K562 (cell line): Measurements from ENCODE around the gene NUP62. TPM values are rescaled to one million over a fixed set of nuclear protein-coding genes. Genes with fewer than 3 reads are reported as not detected.
A peak's percentile ranks its signal among the peaks of the same experiment; 100 is the strongest.

Source experiments
- CREB1 ChIP-seq, 2 experiments: sonication (generic) in 1 of 2; formaldehyde crosslinking in 1 of 2; IDR thresholded peaks; 2 replicates each; pipeline versions ENCODE4 v1.6.1 to v1.8.0; 2012 to 2022; ENCODE audit warnings: inconsistent platforms in 1 of 2, mild to moderate bottlenecking in 1 of 2, missing genetic modification reagents in 1 of 2, moderate library complexity in 1 of 2
- DNMT1 ChIP-seq: fragments of 450-650 bp; IDR thresholded peaks from 2 replicates; pipeline ENCODE4 v1.6.1; 2016; ENCODE audit warnings: antibody characterized with exemption, mild to moderate bottlenecking
- ETS2 ChIP-seq: IDR thresholded peaks from 2 replicates; pipeline ENCODE4 v1.6.1; 2016; ENCODE audit warnings: borderline replicate concordance, missing genetic modification characterization, mild to moderate bottlenecking, moderate library complexity, missing compliant biosample characterization; ENCODE audit not compliant: poor library complexity, severe bottlenecking
- GTF2B ChIP-seq: IDR thresholded peaks from 2 replicates; pipeline ENCODE4 v1.6.1; 2011; ENCODE audit not compliant: insufficient read length; ENCODE audit errors: extremely low read depth
- HDAC1 ChIP-seq, 2 experiments: fragments of 450-650 bp; IDR thresholded peaks; 2 replicates each; pipeline ENCODE4 v1.6.1; 2016 to 2017; ENCODE audit warnings: inconsistent platforms in 1 of 2, mild to moderate bottlenecking in 1 of 2, moderate library complexity in 1 of 2
- HDAC6 ChIP-seq: IDR thresholded peaks from 2 replicates; pipeline ENCODE4 v1.6.1; 2012; ENCODE audit warnings: low read depth, mild to moderate bottlenecking, control low read depth, inconsistent platforms, low read length, moderate library complexity
- LARP7 ChIP-seq: fragments of 450-650 bp; IDR thresholded peaks from 2 replicates; pipeline ENCODE4 v1.6.1; 2016
- MECOM ChIP-seq: fragments of 250-450 bp; sonication (Bioruptor Pico); IDR thresholded peaks from 2 replicates; pipeline ENCODE4 v1.8.0; 2022; ENCODE audit warnings: inconsistent platforms
- NR2F6 ChIP-seq: fragments of 450-650 bp; formaldehyde crosslinking; IDR thresholded peaks from 2 replicates; pipeline ENCODE4 v1.4.0; 2020; ENCODE audit warnings: mild to moderate bottlenecking
- PTBP1 ChIP-seq: fragments of 200-400 bp; formaldehyde crosslinking; IDR thresholded peaks from 2 replicates; pipeline ENCODE4 v1.6.1; 2017; ENCODE audit warnings: low read depth, low read length
- PTRF ChIP-seq: fragments of 450-650 bp; IDR thresholded peaks from 2 replicates; pipeline ENCODE4 v1.6.1; 2016; ENCODE audit warnings: mild to moderate bottlenecking, missing genetic modification characterization, missing compliant biosample characterization
- SMARCB1 ChIP-seq: IDR thresholded peaks from 2 replicates; pipeline ENCODE4 v1.6.1; 2011; ENCODE audit warnings: improper control_type of control experiment, low read depth; ENCODE audit not compliant: insufficient read length
- SRSF9 ChIP-seq: fragments of 200-400 bp; formaldehyde crosslinking; IDR thresholded peaks from 2 replicates; pipeline ENCODE4 v1.6.1; 2017; ENCODE audit warnings: low read depth, low read length, borderline replicate concordance
- STAT5B ChIP-seq: fragments of 250-450 bp; sonication (Bioruptor Pico); IDR thresholded peaks from 2 replicates; pipeline ENCODE4 v1.8.0; 2021; ENCODE audit warnings: mild to moderate bottlenecking, inconsistent platforms
- TFAM ChIP-seq: fragments of 250-450 bp; sonication (Bioruptor Pico); conservative IDR thresholded peaks from 2 replicates; pipeline ENCODE4 v1.5.0; 2021; ENCODE audit warnings: mild to moderate bottlenecking, moderate library complexity
- ZKSCAN3 ChIP-seq: fragments of 250-450 bp; sonication (Bioruptor Pico); IDR thresholded peaks from 2 replicates; pipeline ENCODE4 v1.4.0; 2020
- ZNF431 ChIP-seq: sonication (generic); formaldehyde crosslinking; IDR thresholded peaks from 2 replicates; pipeline ENCODE4 v1.8.0; 2022; ENCODE audit warnings: mild to moderate bottlenecking, missing genetic modification reagents
- ZNF740 ChIP-seq, 3 experiments: fragments of 200-800 bp in 1 of 3; sonication (Bioruptor generic) in 1 of 3; sonication (generic) in 1 of 3; formaldehyde crosslinking in 1 of 3; IDR thresholded peaks; 2 replicates each; pipeline versions ENCODE4 v1.6.1 to v1.8.0; 2016 to 2022; ENCODE audit warnings: mild to moderate bottlenecking in 2 of 3, missing compliant biosample characterization in 2 of 3, missing genetic modification characterization in 2 of 3, missing genetic modification reagents in 1 of 3
- polyA plus RNA-seq, 8 experiments: library from polyadenylated mRNA; depleted of rRNA in 4 of 8; stranded (reverse) in 5 of 8; unstranded in 3 of 8; fragments of >200 nt; fragmentation: Nextera tagmentation in 2 of 8; fragmentation: Illumina TruSeq in 1 of 8; extraction: Ambion mirVana in 2 of 8; extraction: Trizol in 1 of 8; gene quantifications; 2 replicates each; pipeline versions ENCODE4 v1.2.1 to v1.2.3, GENCODE V29; 2011 to 2014; ENCODE audit warnings: inconsistent platforms in 1 of 8, missing spikeins in 1 of 8
- total RNA-seq, 7 experiments: library from RNA; depleted of rRNA in 6 of 7; stranded (reverse); fragments of >200 nt in 6 of 7; fragmentation: Illumina TruSeq in 2 of 7; extraction: Trizol in 2 of 7; gene quantifications; 2 replicates each; pipeline versions ENCODE4 v1.2.1 to v1.2.3, GENCODE V29; 2011 to 2021; ENCODE audit warnings: low replicate concordance in 1 of 7
- TF ChIP-seq, protein P1 (sequence below), 3 experiments: fragments of 200-800 bp in 1 of 3; fragments of 250-450 bp in 1 of 3; fragments of 450-650 bp in 1 of 3; sonication (Bioruptor Pico) in 1 of 3; sonication (Bioruptor generic) in 1 of 3; formaldehyde crosslinking in 1 of 3; IDR thresholded peaks; 2 replicates each; pipeline versions ENCODE4 v1.6.1 to v1.8.0; 2016 to 2022; ENCODE audit warnings: mild to moderate bottlenecking in 2 of 3, missing genetic modification characterization in 2 of 3, missing compliant biosample characterization in 1 of 3, moderate library complexity in 1 of 3
- TF ChIP-seq, protein P2 (sequence below): fragments of 250-450 bp; sonication (Bioruptor Pico); IDR thresholded peaks from 2 replicates; pipeline ENCODE4 v1.5.1; 2021; ENCODE audit warnings: mild to moderate bottlenecking

Gene NUP62
- total and polyA plus RNA-seq, 9 of the 15 experiments (the other 6 are each of a cell fraction or from before 2014, with no cell fraction given) = 16.9 to 109 (median 66.0) TPM

- TF ChIP-seq, protein P1, sequence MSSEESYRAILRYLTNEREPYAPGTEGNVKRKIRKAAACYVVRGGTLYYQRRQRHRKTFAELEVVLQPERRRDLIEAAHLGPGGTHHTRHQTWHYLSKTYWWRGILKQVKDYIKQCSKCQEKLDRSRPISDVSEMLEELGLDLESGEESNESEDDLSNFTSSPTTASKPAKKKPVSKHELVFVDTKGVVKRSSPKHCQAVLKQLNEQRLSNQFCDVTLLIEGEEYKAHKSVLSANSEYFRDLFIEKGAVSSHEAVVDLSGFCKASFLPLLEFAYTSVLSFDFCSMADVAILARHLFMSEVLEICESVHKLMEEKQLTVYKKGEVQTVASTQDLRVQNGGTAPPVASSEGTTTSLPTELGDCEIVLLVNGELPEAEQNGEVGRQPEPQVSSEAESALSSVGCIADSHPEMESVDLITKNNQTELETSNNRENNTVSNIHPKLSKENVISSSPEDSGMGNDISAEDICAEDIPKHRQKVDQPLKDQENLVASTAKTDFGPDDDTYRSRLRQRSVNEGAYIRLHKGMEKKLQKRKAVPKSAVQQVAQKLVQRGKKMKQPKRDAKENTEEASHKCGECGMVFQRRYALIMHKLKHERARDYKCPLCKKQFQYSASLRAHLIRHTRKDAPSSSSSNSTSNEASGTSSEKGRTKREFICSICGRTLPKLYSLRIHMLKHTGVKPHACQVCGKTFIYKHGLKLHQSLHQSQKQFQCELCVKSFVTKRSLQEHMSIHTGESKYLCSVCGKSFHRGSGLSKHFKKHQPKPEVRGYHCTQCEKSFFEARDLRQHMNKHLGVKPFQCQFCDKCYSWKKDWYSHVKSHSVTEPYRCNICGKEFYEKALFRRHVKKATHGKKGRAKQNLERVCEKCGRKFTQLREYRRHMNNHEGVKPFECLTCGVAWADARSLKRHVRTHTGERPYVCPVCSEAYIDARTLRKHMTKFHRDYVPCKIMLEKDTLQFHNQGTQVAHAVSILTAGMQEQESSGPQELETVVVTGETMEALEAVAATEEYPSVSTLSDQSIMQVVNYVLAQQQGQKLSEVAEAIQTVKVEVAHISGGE (CRISPR knock-in tag; IDR thresholded peaks at IDR 0.05) = peak in 1 of 3 experiments; percentile 44; a peak in 1 of 6 replicates
- TF ChIP-seq NR2F6 (CRISPR knock-in tag) (no peak), HDAC1 (IDR thresholded peaks at IDR 0.05) (no peak), DNMT1 (no peak), PTBP1 (no peak), CREB1 (IDR thresholded peaks at IDR 0.05) (no peak), CREB1 (CRISPR knock-in tag; IDR thresholded peaks at IDR 0.05) (no peak), ZNF740 (CRISPR knock-in tag; IDR thresholded peaks at IDR 0.05) (no peak; the same call in 1 of the 2 replicates), ZNF740 (tag; IDR thresholded peaks at IDR 0.05) (no peak), PTRF (tag) (peak; percentile 52; the same call in 1 of the 2 replicates), SRSF9 (no peak), TFAM (CRISPR knock-in tag) (no peak), ETS2 (tag) (no peak), ZKSCAN3 (no peak; the same call in 1 of the 2 replicates), GTF2B (no peak), MECOM (CRISPR knock-in tag) (no peak; the same call in 1 of the 2 replicates), SMARCB1 (no peak), LARP7 (no peak), STAT5B (CRISPR knock-in tag) (peak; percentile 52; the same call in 1 of the 2 replicates), ZNF431 (CRISPR knock-in tag) (no peak), HDAC6 (no peak)
- TF ChIP-seq, protein P2, sequence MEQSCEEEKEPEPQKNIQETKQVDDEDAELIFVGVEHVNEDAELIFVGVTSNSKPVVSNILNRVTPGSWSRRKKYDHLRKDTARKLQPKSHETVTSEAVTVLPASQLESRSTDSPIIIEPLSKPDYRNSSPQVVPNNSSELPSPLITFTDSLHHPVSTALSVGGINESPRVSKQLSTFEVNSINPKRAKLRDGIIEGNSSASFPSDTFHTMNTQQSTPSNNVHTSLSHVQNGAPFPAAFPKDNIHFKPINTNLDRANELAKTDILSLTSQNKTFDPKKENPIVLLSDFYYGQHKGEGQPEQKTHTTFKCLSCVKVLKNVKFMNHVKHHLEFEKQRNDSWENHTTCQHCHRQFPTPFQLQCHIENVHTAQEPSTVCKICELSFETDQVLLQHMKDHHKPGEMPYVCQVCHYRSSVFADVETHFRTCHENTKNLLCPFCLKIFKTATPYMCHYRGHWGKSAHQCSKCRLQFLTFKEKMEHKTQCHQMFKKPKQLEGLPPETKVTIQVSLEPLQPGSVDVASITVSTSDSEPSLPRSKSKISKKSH (CRISPR knock-in tag) = no peak
Measured at GRCh38 chr19:49924004-49924880, 5.1 kb downstream of the NUP62 start (continued).
